GM19240 (cell line): ENCODE results near the gene CALCOCO1.

Experiments
- DNase-seq: peaks from one replicate; pipeline ENCODE4 v3.0.0; 2011; ENCODE audit warnings: low spot score; ENCODE audit not compliant: insufficient read length

The CALCOCO1 gene

GRCh38 chr12:53660041-53660440, 67.2 kb downstream of the CALCOCO1 start:
- no peak for DNase-seq

- DNase-seq = no peak
Measured at GRCh38 chr12:53659571-53659981, 67.7 kb downstream of the CALCOCO1 start.

GRCh38 chr12:53659011-53659551, 68.2 kb downstream of the CALCOCO1 start:
- DNase-seq = no peak
